GM13976 (cell line): ENCODE results near the gene NEURL3.
A peak's percentile ranks its signal among the peaks of the same experiment; 100 is the strongest.

Experiments
- DNase-seq: peaks from one replicate; pipeline ENCODE4 v3.0.0; 2012; ENCODE audit warnings: low spot score
- CTCF ChIP-seq: IDR thresholded peaks from 2 replicates; pipeline ENCODE4 v1.5.1; 2012; ENCODE audit warnings: borderline replicate concordance, mild to moderate bottlenecking; ENCODE audit not compliant: insufficient read depth; ENCODE audit errors: extremely low read depth, missing control alignments, control extremely low read depth
- in situ Hi-C: fragments of 300-500 bp; cut with MboI; formaldehyde crosslinking; loops from one replicate; pipeline ENCODE4 v1.12.0; 2022; ENCODE audit warnings: low sequenced_read_pairs, mixed read lengths, inconsistent platforms; ENCODE audit not compliant: unreplicated experiment

Gene NEURL3

DNA sequence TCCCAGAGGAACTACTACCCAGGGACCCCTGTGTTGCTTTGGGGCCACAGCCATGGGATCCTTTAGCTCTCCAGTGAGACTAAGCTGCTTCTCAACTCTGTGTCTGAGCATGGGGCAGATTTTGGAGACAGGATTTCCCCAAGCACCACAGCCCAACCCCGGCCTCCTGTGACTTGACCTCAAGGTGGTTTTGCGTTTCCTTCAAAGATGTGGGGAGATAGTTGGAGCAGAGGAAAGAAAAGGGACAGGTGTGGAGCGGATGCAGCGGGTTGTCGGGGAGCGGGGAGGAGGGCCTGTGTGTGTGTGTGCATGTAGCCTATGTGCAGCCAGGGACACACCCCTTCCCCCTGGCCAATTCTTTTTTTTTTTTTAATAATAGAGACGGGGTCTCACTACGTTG lies 41.6 kb upstream of the NEURL3 start:
- TF ChIP-seq CTCF, result no peak
- in situ Hi-C loops, result no loop called here
- no peak for DNase-seq

DNA sequence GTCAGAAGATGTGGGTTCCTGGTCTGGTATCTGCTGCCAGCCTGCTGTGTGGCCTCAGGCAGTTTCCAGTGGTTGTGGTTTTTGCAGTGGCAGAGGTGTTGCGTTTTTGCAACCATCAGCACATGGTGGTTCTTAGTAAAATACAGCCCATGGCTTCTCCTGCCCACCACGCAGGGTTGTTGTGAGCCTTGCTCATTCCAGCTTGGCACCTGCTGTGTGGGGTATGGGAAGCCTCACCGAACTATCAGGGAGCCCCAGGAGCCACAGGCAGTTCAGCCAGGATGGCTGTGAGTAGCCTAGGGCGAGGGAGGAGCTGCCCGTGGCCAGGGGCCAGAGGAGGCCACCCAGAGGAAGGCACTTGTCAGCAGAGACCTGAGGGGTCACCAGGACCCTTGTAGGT lies 41.2 kb upstream of the NEURL3 start:
- in situ Hi-C loops, result no loop called here
- no peak for DNase-seq

GRCh38 chr2:96542357-96542977 lies 37.3 kb upstream of the NEURL3 start:
- DNase-seq, result no peak
- in situ Hi-C loops, result no loop called here
- no peak for TF ChIP-seq CTCF

More for the DNA sequence above, 41.2 kb upstream of the NEURL3 start:
- TF ChIP-seq CTCF, result no peak

DNA sequence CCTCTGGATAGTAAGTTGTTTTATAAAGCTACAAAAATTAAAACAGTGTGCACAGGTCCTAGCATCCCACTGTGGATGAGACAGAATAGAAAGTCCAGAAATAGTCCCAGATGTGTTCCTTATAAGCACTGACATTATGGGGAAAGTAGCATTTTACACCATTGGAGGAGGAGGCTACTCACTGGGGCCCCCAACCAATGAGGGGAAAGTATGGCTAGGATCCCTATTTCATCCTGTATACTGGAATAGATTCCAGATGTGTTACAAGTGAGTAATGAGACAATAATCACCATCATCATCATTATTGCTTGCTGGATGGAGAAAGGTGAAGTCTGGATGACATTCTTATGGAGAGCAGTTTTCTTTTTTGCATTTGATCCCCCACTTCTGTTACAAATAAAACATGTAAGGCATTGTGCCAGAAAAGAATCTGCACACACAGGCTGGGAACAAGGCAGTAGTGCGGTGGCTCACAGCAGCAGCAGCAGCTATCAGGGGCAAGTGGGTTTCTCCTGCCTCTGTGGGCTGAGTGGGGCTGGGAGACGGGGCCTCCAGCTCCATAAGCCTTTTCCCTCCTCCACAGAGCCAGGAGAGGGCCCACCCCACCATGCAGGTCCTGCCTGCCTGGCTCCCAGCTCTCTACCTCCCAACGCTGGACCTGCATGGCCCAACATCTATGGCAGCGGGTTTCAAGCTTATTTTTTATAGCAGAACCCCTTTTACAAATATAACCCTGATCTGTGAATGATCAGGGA lies 36.4 kb upstream of the NEURL3 start:
- no peak for TF ChIP-seq CTCF
- in situ Hi-C loops, result no loop called here
- DNase-seq, result no peak

DNA sequence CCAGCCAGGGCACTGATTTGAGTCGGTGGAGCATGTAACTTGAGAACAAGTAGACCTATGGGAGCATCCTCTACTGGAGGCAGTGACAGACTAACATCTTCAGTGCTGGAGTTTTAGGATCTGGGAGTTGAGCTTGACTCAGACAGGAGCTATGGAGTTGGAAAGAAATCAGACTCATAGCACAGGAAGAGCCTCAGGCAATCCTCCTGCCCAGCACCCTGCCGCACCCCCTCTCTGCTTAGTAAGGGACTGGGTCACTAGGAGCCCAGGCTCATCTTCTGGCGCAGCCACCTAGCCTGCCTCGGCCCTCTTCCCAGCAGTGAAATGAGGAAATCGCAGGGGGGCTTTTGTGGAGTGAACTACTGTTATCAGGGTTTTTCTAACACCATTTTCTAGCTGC lies 35.0 kb upstream of the NEURL3 start:
- no peak for DNase-seq
- in situ Hi-C loops, result no loop called here
- no peak for TF ChIP-seq CTCF

GRCh38 chr2:96539215-96539920 lies 34.2 kb upstream of the NEURL3 start:
- TF ChIP-seq CTCF, result no peak
- in situ Hi-C loops, result no loop called here
- DNase-seq, result peak; percentile 9
